ENCODE data around the gene TBCK.

The TBCK gene

DNA sequence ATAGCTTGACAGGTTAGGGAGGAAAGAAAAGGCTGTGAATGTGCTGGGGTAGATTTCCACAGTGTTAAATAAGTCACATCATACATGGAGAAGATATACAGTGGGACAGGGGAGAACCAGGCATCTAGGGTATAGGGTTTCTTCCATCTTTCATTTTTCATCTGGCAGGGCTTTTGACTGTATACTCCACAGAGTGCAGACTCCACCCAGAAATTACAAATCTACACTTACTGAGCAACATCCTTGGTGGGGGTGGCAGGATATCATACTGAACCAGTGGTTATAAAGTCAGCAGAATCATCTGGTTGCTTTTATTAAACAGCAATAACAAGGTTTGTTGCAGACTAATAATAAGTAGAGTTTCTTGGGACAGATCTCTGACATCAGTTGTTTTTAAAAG, 266.5 kb downstream of the TBCK start:
- H3K9me3 Mint-ChIP-seq: no peaks in the 10 kb centered on the region
- no peak overlapping the region for H3K27ac Mint-ChIP-seq
- no peak overlapping the region for H3K4me3 Mint-ChIP-seq
- no peaks in the 10 kb centered on the region for H3K27me3 Mint-ChIP-seq
- no peaks in the 10 kb centered on the region for H3K4me1 Mint-ChIP-seq (ENCODE audit: low read depth)
- H3K36me3 Mint-ChIP-seq (ENCODE audit: low read depth): peaks cover 20% of the 10 kb centered on the region

DNA sequence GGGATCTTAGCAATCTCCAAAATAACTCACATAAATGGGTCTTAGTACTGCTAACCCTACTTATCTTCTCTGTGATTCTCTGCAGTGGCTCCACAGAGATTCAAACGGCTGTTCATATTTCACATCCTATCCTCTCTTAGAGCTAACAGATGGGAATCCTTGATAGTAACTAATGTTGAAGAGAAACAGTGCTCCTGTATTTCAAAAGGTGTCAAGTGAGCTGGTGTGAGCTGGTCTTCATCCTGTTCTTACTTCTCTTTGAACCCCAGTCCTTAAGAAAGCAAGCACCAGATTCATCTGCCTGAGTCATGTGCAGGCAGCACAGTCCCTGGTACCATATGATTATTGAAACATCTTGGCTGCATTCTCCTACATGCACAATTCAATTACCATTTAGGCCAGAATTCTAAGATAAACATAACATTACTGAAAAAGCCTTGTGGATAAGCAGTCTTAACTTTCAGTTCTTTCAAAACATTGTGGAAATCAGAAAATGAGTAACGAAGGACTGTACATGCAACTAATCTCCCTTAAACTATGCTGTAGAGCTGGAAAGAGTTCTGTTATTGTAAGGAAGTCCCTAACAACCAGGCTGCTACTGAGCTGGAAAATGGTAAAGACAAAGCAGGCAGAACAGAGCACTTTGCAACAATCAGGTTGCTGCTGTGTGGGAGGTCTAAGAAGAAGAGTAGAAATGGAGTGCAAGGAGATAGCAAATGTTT, 267.6 kb downstream of the TBCK start:
- H3K4me1 Mint-ChIP-seq (ENCODE audit: low read depth): no peaks in the 10 kb centered on the region
- no peaks in the 10 kb centered on the region for H3K9me3 Mint-ChIP-seq
- no peak overlapping the region for H3K27ac Mint-ChIP-seq
- no peaks in the 10 kb centered on the region for H3K27me3 Mint-ChIP-seq
- H3K36me3 Mint-ChIP-seq (ENCODE audit: low read depth): peaks cover 24% of the 10 kb centered on the region
- no peak overlapping the region for H3K4me3 Mint-ChIP-seq

DNA sequence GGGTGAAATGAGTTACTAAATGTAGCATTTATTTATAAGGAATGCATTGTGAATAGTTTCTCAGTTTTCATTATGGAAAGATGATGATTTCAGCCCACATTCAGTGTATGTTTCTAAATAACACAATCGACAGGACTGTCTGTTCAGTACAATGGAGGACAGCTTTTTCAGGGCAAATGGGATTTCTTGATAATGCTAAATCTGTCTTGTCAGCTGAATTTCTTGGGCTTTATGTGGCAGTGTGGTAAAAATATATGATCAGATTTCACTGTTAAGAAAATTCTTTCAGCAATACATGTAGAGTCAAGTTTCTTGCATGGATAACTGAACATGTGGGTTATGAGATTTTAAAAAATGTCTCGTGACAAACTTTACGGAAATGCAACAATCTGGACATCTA, 269.9 kb downstream of the TBCK start:
- H3K27ac Mint-ChIP-seq: no peak overlapping the region
- no peaks in the 10 kb centered on the region for H3K27me3 Mint-ChIP-seq
- H3K36me3 Mint-ChIP-seq (ENCODE audit: low read depth): peaks cover 24% of the 10 kb centered on the region

DNA sequence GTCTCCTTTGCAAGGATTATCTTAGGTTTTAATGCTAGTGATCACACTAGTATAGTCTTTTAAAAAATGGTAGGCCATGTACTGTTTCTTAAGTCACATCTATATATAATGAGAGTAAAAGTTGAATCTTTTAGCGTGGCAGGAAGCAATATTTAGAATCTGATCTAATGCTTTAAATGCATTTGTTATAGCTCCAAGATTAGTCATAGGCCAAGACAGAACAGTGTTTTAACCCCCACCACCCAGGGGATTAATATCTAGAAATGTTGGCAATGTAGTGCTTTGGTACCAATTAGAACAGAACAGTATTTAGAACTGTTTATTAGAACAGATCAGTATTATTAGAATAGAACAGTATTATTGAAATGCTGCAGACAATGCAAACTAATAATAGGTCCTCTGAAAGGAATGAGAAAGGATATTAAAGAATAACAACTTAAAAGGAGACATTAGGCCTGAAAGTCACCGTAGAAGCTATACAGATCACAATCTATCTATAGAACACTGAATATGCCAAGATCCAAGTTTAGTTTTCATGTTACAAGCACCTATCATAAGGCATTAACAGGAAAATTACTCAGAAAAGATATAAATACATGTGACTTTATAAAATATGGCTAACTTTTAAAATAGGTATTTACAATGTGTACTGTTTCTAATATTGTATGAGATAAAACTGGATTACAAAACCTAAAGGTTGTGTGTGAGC, 274.6 kb downstream of the TBCK start:
- Mint-ChIP-seq H3K4me1 (ENCODE audit: low read depth) (no peaks in the 10 kb centered on the region), H3K27me3 (no peaks in the 10 kb centered on the region), H3K9me3 (no peaks in the 10 kb centered on the region), H3K36me3 (ENCODE audit: low read depth) (peaks cover 15% of the 10 kb centered on the region), H3K27ac (no peak overlapping the region), H3K4me3 (no peak overlapping the region)

More for the DNA sequence above, 269.9 kb downstream of the TBCK start:
- H3K9me3 Mint-ChIP-seq: no peaks in the 10 kb centered on the region
- H3K4me3 Mint-ChIP-seq: no peak overlapping the region
- H3K4me1 Mint-ChIP-seq (ENCODE audit: low read depth): no peaks in the 10 kb centered on the region

DNA sequence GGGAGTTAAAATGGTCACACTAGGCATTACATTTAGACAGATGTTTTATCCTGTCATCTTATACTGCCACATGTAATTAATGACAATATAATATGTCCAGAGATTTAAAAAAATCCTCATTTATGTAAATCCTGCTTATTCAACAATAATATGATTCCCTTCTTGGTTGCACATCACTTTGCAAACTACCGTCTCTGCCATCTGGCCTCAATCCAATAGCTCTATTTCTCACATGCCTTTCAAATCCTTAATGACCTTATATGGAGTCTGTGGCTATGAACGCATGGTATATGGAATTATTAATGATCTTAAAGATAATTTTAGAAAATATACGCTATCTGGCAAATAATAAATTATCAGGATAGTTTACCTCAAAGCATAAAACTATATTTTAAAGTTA, 276.2 kb downstream of the TBCK start:
- no peaks in the 10 kb centered on the region for H3K4me1 Mint-ChIP-seq (ENCODE audit: low read depth)
- H3K27me3 Mint-ChIP-seq: no peaks in the 10 kb centered on the region
- peaks cover 4% of the 10 kb centered on the region for H3K36me3 Mint-ChIP-seq (ENCODE audit: low read depth)
- H3K27ac Mint-ChIP-seq: no peak overlapping the region
- H3K4me3 Mint-ChIP-seq: no peak overlapping the region
- peaks cover 2% of the 10 kb centered on the region for H3K9me3 Mint-ChIP-seq

DNA sequence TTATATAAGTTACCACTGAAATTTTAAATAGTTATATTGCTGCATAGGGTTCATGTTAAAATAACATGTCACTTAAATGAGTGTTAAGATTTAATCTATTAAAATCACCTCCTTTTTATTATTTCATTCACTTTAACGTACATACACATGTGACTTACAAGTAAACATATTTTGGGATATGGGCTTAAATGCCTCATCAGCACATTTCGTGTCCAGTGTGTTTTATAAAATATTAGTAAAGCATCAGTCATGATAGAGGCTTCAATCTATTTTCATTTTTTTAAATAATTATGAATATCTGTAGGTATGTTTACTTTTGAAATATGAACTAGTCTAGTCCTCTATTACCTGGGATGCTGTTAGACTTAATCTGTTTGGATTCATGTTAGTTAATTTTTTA, 277.1 kb downstream of the TBCK start:
- peaks cover 2% of the 10 kb centered on the region for H3K9me3 Mint-ChIP-seq
- H3K4me3 Mint-ChIP-seq: no peak overlapping the region
- H3K27ac Mint-ChIP-seq: no peak overlapping the region
- H3K36me3 Mint-ChIP-seq (ENCODE audit: low read depth): peaks cover under 1% of the 10 kb centered on the region
- no peaks in the 10 kb centered on the region for H3K4me1 Mint-ChIP-seq (ENCODE audit: low read depth)
- no peaks in the 10 kb centered on the region for H3K27me3 Mint-ChIP-seq

DNA sequence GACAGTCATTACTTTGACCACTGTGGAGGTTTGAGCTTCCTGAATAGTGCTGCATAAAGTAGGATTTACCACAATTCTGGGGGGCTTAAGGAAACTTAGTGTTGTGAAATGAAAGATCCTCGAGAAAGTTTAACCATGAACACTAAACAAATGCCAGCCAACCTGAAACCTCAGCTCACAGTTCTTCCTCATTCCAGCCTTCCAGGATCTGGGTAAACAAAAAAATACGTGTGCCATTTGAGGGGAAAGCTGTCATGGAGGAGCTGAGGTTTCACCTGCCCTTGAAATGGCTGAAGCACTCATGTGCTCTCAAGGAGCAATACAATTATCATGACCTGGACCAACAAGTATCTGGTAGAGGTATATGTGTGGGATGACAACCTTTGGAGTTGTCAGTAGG, 278.0 kb downstream of the TBCK start:
- Mint-ChIP-seq H3K9me3 (peaks cover 2% of the 10 kb centered on the region), H3K36me3 (ENCODE audit: low read depth) (no peaks in the 10 kb centered on the region), H3K27ac (no peak overlapping the region), H3K4me1 (ENCODE audit: low read depth) (no peaks in the 10 kb centered on the region), H3K4me3 (no peak overlapping the region), H3K27me3 (no peaks in the 10 kb centered on the region)

DNA sequence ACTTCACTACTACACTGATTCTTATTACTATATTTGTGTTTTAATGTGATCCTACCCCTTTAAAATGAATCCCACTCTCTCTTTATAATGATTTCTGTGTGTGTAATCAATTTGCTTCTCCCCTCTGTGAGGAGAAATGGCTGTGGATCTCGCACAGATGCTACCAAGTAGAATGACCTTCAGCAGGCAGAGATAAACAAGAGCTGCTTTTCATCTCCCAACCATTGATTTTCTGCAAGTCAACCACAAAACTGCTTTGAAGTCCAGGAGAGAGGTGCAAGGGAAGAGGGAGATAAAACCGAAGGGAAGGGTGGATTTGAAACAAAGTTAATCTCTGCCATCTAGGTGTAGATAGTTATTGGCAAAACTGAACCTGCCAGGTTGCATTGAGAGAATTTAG, 279.2 kb downstream of the TBCK start:
- peaks cover 10% of the 10 kb centered on the region for H3K9me3 Mint-ChIP-seq
- no peaks in the 10 kb centered on the region for H3K36me3 Mint-ChIP-seq (ENCODE audit: low read depth)
- H3K4me1 Mint-ChIP-seq (ENCODE audit: low read depth): no peaks in the 10 kb centered on the region
- H3K27ac Mint-ChIP-seq: no peak overlapping the region
- no peak overlapping the region for H3K4me3 Mint-ChIP-seq
- peaks cover 6% of the 10 kb centered on the region for H3K27me3 Mint-ChIP-seq

DNA sequence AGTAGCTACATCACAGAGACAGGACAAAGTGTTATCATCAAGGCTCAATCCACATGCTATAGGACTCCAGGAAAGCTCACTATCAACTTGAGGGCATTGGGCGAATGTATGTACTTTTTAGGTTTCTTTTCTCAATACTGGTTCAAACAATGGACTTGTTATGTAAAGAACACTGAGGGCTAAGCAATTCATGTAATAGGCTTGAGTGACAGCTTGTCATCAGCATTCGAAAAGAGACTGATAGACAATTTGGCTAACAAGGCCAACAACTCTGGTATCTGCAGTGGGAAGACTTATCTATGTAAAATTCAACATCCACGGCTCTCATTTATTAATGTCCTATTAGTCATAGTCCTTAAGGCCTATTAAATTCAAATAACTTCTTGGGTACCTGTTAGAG, 279.7 kb downstream of the TBCK start:
- no peak overlapping the region for H3K27ac Mint-ChIP-seq
- H3K9me3 Mint-ChIP-seq: peaks cover 15% of the 10 kb centered on the region
- H3K4me1 Mint-ChIP-seq (ENCODE audit: low read depth): no peaks in the 10 kb centered on the region
- H3K36me3 Mint-ChIP-seq (ENCODE audit: low read depth): peaks cover 4% of the 10 kb centered on the region
- H3K27me3 Mint-ChIP-seq: peaks cover 7% of the 10 kb centered on the region
- no peak overlapping the region for H3K4me3 Mint-ChIP-seq

DNA sequence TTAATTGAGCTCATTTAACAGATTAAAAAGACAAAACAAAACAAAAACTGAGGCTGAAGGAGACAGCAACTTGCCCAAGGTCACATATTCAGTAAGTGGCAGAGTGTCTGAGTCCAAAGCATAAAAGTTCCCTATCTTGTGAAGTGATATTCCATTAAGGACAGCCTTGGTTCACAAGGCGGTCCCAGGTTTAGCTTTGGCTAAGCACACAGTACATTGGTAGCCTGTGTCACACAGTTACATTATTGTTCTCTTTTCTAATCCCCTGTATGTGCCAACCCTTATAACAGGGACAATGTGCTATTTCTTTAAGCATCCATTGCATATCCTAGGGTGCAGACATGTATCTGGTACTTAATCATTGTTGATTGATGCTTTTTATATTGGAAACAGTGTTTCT, 280.8 kb downstream of the TBCK start:
- Mint-ChIP-seq H3K4me1 (ENCODE audit: low read depth) (no peaks in the 10 kb centered on the region), H3K36me3 (ENCODE audit: low read depth) (peaks cover 4% of the 10 kb centered on the region), H3K4me3 (no peak overlapping the region), H3K27me3 (peaks cover 7% of the 10 kb centered on the region), H3K9me3 (peaks cover 22% of the 10 kb centered on the region), H3K27ac (no peak overlapping the region)

DNA sequence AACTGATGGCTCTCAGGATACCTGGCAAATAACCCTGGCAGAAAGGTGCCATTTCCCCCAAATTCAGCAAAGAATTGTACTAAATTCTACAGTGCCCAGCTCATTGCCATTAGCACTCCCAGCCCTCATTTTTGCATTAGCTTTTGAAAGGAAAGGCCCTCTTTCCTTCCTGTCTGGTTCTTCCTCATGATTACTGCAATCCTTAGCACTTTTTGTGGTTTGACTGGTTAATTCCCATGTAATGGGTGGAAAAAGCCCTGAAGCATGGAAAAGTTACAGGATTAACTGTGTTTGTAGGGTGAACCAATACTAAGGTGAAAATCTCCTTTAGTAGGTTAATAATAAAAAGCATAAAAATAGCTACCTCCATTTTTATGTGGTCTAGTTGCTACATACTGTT, 281.3 kb downstream of the TBCK start:
- Mint-ChIP-seq H3K27me3 (peaks cover 7% of the 10 kb centered on the region), H3K4me1 (ENCODE audit: low read depth) (no peaks in the 10 kb centered on the region), H3K9me3 (peaks cover 22% of the 10 kb centered on the region), H3K4me3 (no peak overlapping the region), H3K36me3 (ENCODE audit: low read depth) (peaks cover 4% of the 10 kb centered on the region), H3K27ac (no peak overlapping the region)

DNA sequence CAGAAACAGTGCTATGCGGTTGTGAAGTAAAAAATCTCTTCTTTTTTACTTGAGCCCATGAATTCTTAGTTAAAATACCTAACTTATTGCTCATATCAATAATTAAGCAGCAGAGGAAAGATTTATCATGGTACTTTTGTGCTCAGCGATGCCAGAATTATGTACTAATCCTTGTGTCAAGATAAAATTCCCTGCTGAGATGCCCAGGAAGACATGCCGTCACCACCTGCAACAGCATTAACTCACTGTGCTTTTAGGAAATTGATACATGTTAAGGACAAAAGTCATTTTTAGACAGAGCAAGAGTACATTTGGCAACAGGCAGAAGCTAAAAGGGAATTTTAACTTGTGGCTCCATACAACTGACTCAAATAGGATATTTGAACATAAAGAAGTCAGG, 281.8 kb downstream of the TBCK start:
- H3K36me3 Mint-ChIP-seq (ENCODE audit: low read depth): peaks cover 4% of the 10 kb centered on the region
- no peak overlapping the region for H3K27ac Mint-ChIP-seq
- H3K4me1 Mint-ChIP-seq (ENCODE audit: low read depth): no peaks in the 10 kb centered on the region
- peaks cover 22% of the 10 kb centered on the region for H3K9me3 Mint-ChIP-seq
- no peak overlapping the region for H3K4me3 Mint-ChIP-seq
- peaks cover 7% of the 10 kb centered on the region for H3K27me3 Mint-ChIP-seq

DNA sequence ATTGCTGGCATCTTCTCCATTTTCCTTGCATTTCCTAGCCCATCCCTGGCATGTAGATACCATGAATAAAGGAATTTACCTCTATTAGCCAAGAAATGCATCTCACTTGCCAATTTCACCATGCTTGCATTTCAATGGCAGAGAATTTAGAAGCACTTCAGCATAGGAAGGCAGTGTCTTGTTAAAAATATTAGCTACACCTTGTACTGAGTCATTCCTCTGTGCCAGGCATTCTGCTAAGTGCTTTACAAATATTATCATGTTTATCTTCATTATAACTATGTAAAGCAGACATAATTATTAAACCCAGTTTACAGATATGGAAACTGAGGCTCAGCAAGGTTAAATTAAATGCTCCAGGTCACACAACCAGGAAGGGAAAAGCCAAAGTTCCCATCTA, 282.5 kb downstream of the TBCK start:
- Mint-ChIP-seq H3K9me3 (peaks cover 22% of the 10 kb centered on the region), H3K4me3 (no peak overlapping the region), H3K4me1 (ENCODE audit: low read depth) (no peaks in the 10 kb centered on the region), H3K36me3 (ENCODE audit: low read depth) (peaks cover 4% of the 10 kb centered on the region), H3K27ac (no peak overlapping the region), H3K27me3 (peaks cover 7% of the 10 kb centered on the region)

DNA sequence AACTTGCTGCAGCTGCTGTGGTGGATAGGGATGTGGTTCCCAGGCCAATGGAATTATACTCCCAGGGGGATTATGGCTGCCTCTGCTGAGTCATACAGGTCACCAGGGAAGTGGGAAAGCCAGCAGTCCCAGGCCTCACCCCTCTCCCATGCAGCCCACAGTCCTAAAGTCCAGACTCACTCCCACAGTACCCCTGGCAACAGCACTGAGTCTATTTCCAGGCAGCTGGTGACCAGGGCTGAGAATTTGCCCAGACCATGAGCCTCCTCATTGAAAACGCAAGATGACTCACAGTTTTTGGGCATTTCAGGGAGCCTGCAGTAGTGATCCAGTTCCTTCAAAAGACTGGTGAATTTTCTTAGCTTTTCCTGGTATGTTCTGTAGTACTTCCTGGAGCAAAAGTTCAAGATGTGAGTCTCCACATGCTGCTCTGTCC, 283.1 kb downstream of the TBCK start:
- no peak overlapping the region for H3K27ac Mint-ChIP-seq
- H3K36me3 Mint-ChIP-seq (ENCODE audit: low read depth): peaks cover 4% of the 10 kb centered on the region
- no peaks in the 10 kb centered on the region for H3K4me1 Mint-ChIP-seq (ENCODE audit: low read depth)
- H3K27me3 Mint-ChIP-seq: peaks cover 11% of the 10 kb centered on the region
- H3K9me3 Mint-ChIP-seq: peaks cover 22% of the 10 kb centered on the region
- no peak overlapping the region for H3K4me3 Mint-ChIP-seq

DNA sequence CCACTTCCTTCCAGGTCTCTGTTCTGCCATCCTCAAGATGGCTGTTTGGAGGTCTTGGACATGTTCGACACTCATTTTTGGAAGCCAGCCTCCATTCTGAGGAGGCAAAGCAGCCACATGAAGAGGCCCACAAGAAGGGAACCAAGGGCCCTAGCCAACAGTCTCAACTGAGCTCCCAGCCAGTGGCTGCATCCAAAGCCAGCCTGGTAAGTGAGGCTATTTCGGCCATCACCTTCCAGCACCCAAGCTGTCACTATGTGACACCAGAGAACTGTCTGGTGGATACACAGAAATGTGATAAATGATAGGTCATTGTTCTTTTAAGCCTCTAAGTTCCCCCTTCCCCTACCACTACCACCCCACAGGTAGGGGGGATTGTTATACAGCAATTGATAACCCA, 293.6 kb downstream of the TBCK start:
- Mint-ChIP-seq H3K27ac (no peak overlapping the region), H3K4me1 (ENCODE audit: low read depth) (no peaks in the 10 kb centered on the region), H3K36me3 (ENCODE audit: low read depth) (no peaks in the 10 kb centered on the region)

More for the DNA sequence above, 293.6 kb downstream of the TBCK start:
- no peak overlapping the region for H3K4me3 Mint-ChIP-seq
- H3K27me3 Mint-ChIP-seq: peaks cover 3% of the 10 kb centered on the region
- peaks cover 12% of the 10 kb centered on the region for H3K9me3 Mint-ChIP-seq

All from stimulated activated naive CD8-positive, alpha-beta T cell treated with anti-CD3 and anti-CD28 coated beads, Interleukin-15, Interleukin-2, amounts not matched to agents 100 ng/mL and 50 ng/mL, for 24 hours (primary cell).